Measurements from ENCODE around the gene PCAT6.
A peak's percentile ranks its signal among the peaks of the same experiment; 100 is the strongest.
"Not testable (repeated sequence)": the region's sequence is repeated elsewhere in the genome, so short reads cannot be mapped to it uniquely, and the experiment has no call there.

The PCAT6 gene

GRCh38 chr1:202791077-202791747 is 19.5 kb upstream of the PCAT6 start:
- peak overlapping the region; percentile 30; the same call in 1 of the 2 replicates for H3K27ac ChIP-seq

GRCh38 chr1:202794051-202794740 is 16.6 kb upstream of the PCAT6 start:
- no peak for TF ChIP-seq ZFX (IDR thresholded peaks at IDR 0.05)
- no peak for TF ChIP-seq CTCF (conservative IDR thresholded peaks at IDR 0.05)
- no peak overlapping the region for H3K27ac ChIP-seq

More at GRCh38 chr1:202791077-202791747, 19.5 kb upstream of the PCAT6 start:
- TF ChIP-seq CTCF (conservative IDR thresholded peaks at IDR 0.05) (no peak), ZFX (IDR thresholded peaks at IDR 0.05) (no peak)

DNA sequence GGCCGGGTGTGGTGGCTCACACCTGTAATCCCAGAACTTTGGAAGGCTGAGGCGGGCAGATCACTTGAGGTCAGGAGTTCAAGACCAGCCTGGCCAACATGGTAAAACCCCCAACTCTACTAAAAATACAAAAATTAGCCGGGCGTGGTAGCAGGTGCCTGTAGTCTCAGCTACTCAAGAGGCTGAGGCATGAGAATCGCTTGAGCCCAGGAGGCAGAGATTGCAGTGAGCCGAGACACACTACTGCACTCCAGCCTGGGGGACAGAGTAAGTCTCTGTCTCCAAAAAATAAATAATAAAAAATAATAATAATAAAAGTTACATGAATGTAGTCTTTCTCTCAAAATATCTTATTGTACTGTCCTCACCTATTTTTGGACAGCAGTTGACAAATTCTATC is 15.8 kb upstream of the PCAT6 start:
- not testable (repeated sequence) for H3K27ac ChIP-seq

GRCh38 chr1:202796670-202797069 is 14.1 kb upstream of the PCAT6 start:
- TF ChIP-seq CTCF (conservative IDR thresholded peaks at IDR 0.05) = no peak
- no peak for TF ChIP-seq ZFX (IDR thresholded peaks at IDR 0.05)
- no peak overlapping the region for H3K27ac ChIP-seq

DNA sequence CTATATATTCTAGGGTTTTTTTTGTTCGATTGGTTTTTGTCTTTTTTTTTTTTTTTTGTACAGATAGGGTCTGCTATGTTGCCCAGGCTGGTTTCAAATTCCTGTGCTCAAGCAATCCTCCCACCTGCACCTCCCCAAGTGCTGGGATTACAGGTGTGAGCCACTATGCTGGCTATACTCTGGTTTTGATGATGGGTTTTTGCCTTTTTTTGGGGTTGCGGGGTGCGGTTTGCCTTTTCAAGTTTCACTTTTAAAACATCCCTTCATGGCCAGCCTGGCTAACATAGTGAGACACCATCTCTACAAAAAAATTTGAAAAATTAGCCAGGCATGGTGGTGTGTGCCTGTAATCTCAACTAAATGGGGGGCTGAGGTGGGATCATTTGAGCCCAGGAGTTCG is 12.5 kb upstream of the PCAT6 start:
- no peak for TF ChIP-seq CTCF (conservative IDR thresholded peaks at IDR 0.05)
- no peak for TF ChIP-seq ZFX (IDR thresholded peaks at IDR 0.05)

GRCh38 chr1:202798792-202799331 is 11.9 kb upstream of the PCAT6 start:
- no peak for TF ChIP-seq CTCF (conservative IDR thresholded peaks at IDR 0.05)
- TF ChIP-seq ZFX (IDR thresholded peaks at IDR 0.05) = no peak
- H3K27ac ChIP-seq = no peak overlapping the region

More for the DNA sequence above, 12.5 kb upstream of the PCAT6 start:
- no peak overlapping the region for H3K27ac ChIP-seq

- no peak for TF ChIP-seq CTCF (conservative IDR thresholded peaks at IDR 0.05)
- H3K27ac ChIP-seq = no peak overlapping the region
Measured at GRCh38 chr1:202800742-202801141, 10.0 kb upstream of the PCAT6 start.

Measured in C4-2B (cell line).